Activated T-cell treated with anti-CD3 and anti-CD28 coated beads for 1 hour (primary cell): ENCODE measurements around the gene ADCY4.
A peak's percentile ranks its signal among the peaks of the same experiment; 100 is the strongest.
"Not testable (repeated sequence)": the region's sequence is repeated elsewhere in the genome, so short reads cannot be mapped to it uniquely, and the experiment has no call there.

Experiments used
- DNase-seq: peaks from one replicate; pipeline ENCODE4 v3.0.0-alpha.2; 2020; ENCODE audit warnings: low read depth

ADCY4 gene

DNA sequence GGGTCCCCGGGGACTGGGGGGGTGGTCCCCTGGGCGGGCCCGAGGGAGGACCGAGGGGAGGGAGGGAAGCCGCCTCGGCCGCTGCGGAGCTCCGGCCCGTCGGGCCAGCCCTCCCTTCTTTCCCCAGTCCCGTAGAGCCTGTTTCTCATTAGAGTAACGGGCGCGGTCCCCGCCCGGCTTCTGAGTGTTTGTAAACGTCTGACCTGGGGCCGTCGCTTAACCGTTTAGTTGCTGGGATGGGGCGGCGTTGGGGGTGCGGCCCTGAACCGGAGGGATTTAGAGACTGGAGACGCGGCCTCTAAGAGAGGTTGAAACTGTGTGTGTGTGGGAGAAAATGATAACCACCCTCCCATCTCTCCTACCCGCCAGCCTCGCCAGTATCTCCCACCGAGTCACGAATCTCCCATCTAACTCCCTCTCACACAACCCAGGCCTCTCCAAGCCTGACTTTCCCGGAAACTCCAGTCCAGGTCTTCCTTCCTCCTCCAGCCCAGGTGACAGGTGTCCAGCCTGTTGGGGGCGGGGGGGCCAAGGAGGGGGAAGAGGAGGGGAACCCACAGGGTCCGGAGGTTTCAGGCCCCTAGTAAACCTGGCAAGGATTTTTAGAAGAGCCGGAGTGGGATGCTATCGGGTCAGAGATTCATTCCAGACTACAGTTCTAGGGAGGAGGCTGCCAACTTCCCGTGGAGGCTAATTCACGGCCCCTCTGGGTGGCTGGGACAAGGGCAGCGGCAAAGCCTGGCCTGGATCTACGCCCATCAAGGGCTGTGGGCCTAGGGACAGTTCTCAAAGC, 32.0 kb upstream of the ADCY4 start:
- no peak for DNase-seq

DNA sequence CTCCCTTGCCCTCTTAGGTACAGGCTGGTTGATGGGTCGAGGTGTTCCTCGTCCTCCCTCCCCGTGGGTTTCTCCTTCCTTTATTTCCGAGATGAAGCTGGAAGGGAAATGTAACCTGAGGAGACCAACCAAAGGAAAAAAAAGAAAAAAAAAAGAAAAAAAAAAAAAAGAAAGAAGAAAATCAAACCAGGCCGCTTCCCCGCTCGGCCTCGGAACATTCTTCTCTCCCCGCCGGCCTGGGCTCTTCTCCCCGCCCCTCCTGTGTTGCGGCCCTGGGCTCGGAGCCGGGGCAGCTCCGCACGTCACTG, 31.5 kb upstream of the ADCY4 start:
- no peak for DNase-seq

DNA sequence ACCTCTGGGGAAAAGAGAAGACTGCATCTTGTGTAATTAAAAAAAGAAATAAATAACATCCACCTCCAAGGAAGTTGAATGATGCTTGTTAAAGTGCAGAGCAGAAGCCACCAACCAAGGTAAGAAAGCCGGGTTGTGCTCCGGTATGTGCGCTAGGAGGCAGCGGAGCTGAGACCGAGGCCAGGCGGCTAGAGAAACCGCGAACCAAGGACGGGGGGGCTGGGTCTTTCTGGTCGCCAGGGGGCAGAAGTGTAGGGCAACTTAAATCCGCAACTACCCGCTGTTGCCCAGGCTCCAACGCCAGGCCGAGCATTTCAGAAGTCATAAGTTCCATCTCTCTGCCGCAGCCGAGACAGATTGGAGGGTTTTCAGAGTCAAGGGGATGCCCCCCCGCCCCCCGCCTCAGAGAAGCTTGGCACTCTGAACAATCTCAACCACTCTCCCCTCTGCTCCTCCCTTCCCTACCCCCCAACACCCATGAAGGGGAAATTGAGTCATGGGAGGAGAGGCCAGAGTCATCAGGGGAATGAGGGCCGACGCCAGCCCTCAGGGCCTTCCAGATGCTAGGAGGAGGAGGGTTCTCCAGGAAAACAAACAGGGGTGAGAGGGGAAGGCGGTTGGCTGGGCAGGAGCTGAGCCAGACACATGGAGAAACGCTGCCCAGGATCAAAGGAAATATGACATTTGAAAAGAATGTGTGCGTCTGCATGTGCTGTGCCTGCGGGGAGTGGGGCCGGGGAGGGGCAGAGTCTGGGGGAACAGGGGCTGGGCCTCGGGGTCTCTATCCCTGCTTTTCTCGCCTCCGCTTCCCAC, 30.9 kb upstream of the ADCY4 start:
- DNase-seq, result peak; percentile 47

DNA sequence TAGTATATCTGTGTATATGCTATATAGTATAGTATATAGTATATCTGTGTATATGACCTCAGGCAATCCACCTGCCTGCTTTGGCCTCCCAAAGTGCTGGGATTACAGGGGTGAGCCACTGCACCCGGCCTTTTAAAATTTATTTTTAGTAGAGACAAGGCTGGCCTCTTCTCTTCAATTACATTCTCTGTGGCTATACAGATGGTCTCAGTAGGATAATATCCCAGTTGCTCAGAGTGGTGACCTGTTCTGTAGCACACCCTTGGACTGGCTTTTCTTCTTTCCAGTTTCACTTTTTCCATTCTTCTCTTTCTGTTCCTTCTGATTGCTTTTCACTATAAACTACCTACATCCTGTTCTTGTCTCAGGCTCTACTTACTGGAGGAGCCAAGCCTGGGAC, 30.0 kb upstream of the ADCY4 start:
- no peak for DNase-seq

DNA sequence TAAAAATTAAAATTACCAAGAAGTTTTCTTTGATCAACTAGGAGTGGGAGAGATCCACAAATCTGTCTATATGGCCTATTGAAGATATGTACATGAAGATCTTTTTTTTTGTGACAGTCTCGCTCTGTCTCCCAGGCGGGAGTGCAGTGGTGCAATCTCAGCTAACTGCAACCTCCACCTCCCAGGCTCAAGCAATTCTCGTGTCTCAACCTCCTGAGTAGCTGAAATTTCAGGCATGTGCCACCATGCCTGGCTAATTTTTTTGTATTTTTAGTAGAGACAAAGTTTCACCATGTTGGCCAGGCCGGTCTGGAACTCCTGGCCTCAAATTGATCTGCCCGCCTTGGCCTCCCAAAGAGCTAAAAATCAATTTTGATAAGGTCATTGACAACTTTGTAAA, 28.5 kb upstream of the ADCY4 start:
- DNase-seq, result no peak

DNA sequence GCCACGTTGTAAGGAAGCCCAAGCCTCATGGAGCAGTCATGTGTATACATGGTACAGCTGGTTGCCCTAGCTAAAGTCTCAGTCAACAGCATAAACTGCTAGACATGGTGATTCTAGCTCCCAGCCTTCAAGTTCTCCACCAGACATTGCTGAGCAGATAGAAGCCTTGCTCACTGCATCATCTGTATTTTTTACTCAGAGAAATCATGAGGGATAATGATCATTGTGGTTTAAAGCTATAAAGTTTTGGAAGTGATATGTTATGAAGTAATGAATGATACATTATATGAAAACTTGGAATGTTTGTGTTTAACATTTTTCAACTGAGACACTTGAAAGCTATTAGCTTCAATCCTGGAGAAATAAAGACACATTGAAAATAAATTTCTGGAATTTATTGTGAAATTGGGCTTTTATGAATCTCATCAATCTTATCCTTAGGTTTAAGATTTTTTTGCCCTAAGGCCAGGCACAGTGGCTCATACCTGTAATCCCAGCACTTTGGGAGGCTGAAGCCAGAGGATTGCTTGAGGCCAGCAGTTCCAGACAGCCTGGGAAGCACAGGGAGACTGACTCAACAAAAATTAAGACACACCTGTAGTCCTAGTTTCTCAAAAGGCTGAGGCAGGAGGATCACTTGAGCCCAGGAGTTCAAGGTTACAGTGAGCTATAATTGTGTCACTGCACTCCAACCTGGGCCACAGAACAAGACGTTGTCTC, 27.5 kb upstream of the ADCY4 start:
- no peak for DNase-seq

DNA sequence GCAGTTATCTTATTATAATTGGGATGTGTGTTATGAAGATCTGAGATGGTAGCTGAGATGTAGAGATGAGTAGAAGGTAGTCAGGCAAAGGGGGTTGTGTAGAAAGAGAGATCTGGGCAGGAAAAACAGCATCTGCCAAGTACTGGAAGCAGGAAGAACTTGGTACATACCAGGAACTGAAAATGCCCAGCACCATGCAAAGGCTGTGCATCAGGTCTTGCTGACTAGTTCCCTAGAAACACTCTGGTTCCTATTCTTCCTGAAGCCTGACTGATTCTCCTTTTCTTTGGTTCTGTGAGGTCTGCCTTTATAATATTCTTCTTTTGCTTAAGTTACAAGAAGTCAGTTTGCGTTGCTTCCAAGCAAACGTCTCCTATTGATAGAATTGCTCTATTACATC, 26.5 kb upstream of the ADCY4 start:
- DNase-seq, result no peak

DNA sequence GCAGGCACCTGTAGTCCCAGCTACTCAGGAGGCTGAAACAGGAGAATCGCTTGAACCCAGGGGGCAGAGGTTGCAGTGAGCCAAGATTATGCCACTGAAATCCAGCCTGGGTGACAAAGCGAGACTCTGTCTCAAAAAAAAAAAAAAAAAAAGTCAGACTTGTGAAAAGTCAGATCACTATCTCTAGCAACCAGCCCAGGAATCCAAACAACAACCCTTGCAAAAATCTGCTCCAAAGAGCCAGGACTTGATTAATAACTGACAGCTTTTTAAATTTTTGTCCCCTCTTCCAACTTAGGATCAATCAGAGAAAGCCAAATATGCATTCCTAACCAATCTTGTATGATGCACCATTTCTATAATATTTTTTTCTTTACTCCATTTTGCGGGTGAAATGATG, 25.4 kb upstream of the ADCY4 start:
- no peak for DNase-seq

DNA sequence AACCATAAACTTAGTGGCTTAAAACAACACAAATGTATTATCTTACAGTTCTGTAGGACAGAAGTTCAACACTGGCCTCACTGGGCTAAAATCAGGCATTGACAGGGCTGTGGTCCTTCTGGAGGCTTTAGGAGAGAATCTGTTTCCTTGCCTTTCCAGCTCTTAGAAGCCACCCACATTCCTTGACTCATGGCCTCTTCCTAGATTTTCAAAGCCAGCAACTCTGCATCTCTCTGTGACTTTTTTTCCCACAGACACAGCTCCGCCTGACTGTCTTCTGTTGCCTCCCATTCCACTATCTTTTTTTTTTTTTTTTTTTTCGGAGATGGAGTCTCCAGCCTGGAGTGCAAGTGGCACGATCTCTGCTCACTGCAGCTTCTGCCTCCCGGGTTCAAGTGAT, 21.3 kb upstream of the ADCY4 start:
- DNase-seq, result no peak

DNA sequence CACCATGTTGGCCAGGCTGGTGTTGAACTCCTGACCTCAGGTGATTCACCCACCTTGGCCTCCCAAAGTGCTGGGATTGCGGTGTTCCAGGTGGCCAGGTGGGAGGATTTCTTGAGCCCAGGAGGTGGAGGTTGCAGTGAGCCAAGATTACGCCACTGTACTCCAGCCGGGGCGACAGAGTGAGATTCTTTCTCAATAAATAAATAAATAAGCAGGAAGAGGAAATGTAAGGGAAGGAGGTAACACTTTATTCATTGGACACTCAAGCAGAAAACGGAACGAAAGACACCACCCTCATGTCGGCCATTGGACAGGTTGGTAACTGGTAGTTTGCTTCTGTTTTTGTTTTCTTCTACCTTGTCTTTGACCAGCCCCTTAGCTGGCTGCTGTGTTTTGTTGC, 20.1 kb upstream of the ADCY4 start:
- no peak for DNase-seq

DNA sequence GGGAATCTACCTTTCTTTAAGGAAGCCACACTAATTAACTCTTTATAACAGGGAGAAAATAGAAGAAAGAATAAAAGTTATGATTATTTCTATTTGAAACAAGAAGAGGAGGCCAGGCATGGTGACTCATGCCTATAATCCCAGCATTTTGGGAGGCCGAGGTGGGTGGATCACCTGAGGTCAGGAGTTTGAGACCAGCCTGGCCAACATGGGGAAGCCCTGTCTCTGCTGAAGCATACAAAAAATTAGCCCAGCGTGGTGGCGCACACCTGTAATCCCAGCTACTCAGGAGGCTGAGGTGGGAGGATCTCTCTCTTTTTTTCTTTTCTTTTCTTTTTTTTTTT, 19.6 kb upstream of the ADCY4 start:
- not testable (repeated sequence) for DNase-seq

DNA sequence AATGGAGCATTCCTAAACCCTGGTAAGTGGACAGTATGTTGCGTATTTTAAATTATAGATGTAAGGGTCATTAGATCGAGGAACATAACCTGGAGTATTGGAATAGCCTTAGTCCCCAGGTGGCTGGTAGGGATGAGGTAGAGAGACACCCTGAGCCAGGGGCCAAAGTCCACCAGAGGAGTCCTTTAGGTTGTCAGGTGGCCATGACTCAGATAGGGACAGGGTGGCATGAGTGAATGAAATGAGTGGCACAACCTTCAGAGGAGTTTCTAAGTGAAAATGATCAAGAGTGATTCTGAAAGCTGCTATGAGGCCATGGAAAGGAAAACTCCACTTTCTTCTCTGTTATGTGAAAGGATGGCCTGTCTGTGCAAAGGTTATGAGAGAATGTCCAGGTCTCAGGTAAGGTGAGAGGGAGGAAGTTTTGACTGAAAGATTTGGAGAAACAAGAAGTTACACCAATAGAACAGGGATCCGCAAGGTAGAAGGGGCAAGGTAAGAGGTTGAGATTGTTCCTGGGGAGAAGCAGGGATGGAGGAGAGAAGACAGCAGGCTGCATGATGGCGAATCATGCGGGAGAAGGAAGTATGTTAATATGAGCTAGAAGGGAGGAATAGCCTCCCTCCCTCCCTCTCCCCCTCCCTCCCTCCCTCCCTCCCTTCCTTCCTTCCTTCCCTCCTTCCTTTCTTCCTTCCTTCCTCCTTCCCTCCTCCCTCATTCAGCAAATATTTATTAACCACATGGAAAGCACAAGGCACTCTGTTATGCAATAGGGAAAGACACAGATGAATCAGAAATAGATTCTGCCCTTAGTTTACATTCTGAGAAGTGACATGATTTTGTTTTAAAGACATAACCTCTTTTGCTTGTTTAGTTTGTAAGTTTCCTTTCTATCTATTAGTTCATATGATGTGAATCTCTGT, 18.9 kb upstream of the ADCY4 start:
- no peak for DNase-seq

DNA sequence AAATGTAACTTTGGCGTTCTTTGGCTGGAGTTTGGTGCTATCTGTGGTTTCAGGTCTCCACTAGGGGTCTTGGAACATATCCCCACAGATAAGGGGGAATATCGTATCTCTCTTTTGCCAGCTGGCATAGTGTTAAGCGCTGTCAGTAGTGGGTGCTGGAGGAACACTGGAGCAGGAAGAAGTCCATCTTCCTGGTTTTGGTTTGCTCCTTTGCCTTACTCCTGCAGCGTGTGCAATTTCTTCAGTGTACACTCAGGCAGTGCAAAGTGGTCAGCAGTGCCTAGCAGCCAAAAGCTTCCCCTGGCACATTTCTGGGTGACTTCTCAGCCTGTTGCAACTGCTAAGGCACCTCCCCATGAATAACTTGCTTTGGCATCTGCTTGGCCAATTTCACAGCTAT, 16.6 kb upstream of the ADCY4 start:
- no peak for DNase-seq

DNA sequence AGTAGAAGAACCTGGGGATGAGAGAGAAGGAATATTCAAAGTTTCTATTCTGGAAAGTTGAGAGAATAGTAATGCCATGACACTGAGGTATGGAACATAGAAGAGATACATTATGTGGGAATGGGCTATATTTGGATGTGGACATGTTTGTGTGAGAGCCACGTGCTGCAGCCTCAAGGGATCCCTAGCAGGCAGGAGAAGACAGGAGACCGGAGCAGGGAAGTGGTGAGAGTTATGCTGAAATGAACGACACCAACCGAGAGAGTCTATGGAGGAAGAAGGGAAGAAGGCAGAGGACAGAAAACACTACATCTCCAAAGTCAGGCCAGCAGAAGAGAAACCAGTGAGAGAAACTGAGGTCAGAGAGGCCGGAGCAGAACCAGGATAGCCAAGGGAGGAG, 14.9 kb upstream of the ADCY4 start:
- DNase-seq, result no peak

DNA sequence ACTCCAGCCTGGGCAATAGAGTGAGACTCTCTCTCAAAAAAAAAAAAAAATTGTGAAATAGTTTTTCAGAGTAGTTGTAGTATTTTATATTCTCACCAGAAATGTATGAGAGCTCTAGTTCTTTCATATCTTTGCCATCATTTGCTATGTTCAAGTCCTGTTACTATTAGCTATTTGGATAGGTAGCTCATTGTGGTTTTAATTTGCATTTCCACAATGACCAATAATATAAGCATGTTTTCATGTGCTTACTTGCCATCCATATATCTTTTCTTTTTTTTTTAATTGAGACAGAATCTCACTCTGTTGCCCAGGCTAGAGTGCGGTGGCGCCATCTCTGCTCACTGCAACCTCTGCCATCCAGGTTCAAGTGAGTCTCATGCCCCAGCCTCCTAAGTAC, 13.3 kb upstream of the ADCY4 start:
- DNase-seq, result no peak

DNA sequence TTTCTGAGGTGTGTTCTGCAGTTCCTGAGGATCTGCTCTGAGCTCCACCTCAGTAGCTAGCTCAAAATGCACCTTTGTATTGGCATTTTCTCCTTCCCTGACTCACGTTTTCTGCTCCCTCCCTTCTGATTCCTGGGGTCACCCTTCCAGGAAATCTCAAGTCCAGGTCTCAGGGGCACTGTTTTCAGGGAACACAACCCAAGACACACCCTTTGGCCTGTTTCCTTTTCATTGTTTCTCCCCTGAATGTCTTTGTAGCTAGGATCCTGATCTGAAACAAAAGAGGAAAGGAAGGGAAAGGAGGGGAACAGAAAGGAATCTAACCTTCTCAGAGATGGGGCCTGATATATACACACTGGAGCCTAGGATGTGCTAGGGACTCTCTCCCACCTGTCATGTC, 12.3 kb upstream of the ADCY4 start:
- no peak for DNase-seq

DNA sequence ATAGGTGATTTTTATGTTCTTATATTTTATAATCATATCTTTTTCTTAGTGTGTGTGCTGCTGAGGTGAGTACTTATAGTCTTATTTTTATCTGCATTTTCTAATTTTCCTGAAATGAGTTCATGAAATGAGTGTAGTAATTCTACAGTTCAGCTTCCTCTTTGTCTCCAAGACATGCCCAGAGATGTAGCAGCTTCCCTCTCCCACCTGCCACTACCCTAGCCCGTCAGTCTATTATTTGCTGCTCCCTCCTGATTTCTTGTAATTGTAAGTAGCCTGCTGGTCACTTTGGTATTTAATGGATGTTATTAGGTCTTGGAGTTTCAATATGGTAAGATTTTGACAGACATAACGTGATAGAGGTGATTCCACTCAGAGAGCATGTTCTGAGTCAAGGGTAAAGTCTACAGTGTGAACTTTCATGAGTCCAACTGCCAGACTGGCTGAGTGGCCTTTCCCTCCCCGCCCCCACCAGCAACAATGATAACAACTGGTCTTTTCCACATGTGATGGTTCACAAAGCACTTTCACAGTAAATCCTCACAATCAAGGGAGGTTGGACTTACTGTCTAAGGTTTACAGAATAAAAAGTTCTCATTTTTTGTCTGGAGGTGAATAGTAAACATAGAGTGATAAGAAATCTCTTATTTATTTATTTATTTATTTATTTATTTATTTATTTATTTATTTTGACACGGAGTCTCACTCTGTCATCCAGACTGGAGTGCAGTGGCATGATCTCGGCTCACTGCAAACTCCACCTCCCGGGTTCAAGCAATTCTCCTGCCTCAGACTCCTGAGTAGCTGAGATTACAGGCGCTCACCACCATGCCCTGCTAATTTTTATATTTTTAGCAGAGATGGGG, 9.2 kb upstream of the ADCY4 start:
- no peak for DNase-seq

DNA sequence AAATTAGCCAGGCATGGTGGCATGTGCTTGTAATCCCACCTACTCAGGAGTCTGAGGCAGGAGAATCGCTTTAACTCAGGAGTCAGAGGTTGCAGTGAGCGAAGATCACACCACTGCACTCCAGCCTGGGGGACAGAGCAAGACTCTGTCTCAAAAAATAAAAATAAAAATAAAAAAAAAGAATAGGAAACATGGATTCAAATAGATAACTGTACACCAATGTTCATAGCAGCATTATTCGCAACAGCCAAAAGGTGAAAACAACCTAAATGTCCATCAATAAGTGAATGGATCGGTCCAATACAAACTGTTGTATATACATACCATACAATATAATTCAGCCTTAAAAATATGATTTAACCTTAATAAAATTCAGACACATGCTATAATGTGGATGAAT, 8.0 kb upstream of the ADCY4 start:
- DNase-seq, result no peak

DNA sequence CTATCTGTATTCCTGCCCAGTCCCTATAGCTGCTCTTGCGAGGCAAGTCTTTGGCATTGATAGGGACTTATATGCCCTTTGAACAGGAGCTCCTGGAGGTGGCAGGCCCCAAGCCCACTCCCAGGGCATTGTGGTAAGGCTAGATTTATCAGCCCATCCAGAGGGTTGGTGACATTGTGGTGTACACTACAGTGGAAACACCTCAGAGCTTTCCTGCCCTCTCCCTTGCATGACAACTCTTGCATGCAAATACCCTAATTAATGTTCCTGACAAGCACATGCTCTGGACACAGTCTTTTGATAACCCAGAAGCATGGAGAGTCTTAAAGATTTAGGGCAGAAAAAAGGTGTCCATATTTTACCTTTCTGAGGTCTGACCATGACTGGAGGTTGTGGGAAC, 5.7 kb upstream of the ADCY4 start:
- DNase-seq, result no peak

DNA sequence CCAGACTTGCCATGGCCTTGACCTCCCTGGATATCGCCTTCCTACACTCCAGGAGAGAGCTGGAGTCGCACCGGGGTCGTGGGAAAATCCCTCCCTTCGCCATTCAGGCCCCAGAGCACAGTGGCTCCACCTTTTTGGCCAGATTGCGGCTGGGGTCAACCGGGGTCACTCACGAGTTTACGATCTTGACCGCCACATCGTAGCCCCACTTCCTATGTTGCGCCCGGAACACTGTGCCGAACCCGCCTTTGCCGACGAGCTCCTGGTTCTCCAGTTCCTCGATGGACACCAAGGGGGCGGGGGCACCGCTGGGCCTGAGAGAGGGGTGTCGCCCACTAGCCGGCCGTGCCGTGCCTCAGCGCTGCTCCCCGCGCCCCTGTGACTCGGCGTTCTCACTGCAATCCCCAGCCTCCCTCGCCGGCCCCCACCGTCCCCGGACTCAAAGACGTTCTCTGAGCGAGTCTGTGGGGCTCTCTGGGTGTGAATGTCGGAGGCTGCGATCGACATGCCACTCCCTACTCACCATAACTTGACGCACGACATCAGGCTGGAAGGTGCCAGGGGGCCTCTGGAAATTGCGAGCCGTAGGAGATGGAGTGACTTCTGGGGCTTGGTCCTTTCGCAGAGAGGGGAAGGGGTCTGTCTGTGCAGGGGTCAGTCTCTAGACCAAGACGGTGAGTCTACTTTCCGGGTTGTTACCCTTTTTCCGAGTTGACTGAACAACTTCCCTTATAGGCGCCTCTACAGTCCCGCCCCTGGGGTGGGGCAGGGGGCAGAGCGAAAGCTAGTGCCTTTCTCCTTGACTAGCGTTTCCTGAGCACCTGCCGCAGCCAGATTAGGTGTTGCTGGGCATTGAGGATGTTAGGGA, 4.6 kb upstream of the ADCY4 start, which contains the start of gene RIPK3:
Gene RIPK3 (minus strand): TSS at position 708 of the 868 bp plus-strand sequence. CDS start 165 bp downstream, at position 543.
- DNase-seq, result peak; percentile 68
